ENCODE results near the gene EBP.
A peak's percentile ranks its signal among the peaks of the same experiment; 100 is the strongest.
"Not testable (repeated sequence)": the region's sequence is repeated elsewhere in the genome, so short reads cannot be mapped to it uniquely, and the experiment has no call there.

EBP gene

GRCh38 chrX:48531358-48531959 is 9.9 kb downstream of the EBP start:
- Mint-ChIP-seq H3K4me3 (no peak overlapping the region), H3K4me1 (peaks cover 15% of the 10 kb centered on the region)
- peak; percentile 49 for ATAC-seq

GRCh38 chrX:48532161-48532560 is 10.6 kb downstream of the EBP start:
- Mint-ChIP-seq H3K4me3 (no peak overlapping the region), H3K27me3 (no peaks in the 10 kb centered on the region), H3K4me1 (peaks cover 10% of the 10 kb centered on the region), H3K9me3 (no peaks in the 10 kb centered on the region), H3K27ac (no peak overlapping the region)
- ATAC-seq: no peak
- DNase-seq: no peak

More at GRCh38 chrX:48531358-48531959, 9.9 kb downstream of the EBP start:
- Mint-ChIP-seq H3K27ac (no peak overlapping the region), H3K9me3 (no peaks in the 10 kb centered on the region), H3K27me3 (no peaks in the 10 kb centered on the region)
- no peak for DNase-seq

- peak overlapping the region in 1 of 2 donors; percentile 72 for H3K27ac Mint-ChIP-seq
- no peak for ATAC-seq
These were observed 11.6 kb downstream of the EBP start for GRCh38 chrX:48533165-48533564.

GRCh38 chrX:48538641-48539344 is 17.2 kb downstream of the EBP start:
- Mint-ChIP-seq H3K4me3 (peak overlapping the region; percentile 93 to 94), H3K9me3 (no peaks in the 10 kb centered on the region), H3K4me1 (peaks cover 18% of the 10 kb centered on the region), H3K27ac (peak overlapping the region; percentile 96 to 97), H3K27me3 (no peaks in the 10 kb centered on the region)
- no peak for ATAC-seq
- DNase-seq: no peak

More at GRCh38 chrX:48533165-48533564, 11.6 kb downstream of the EBP start:
- Mint-ChIP-seq H3K4me1 (peaks cover 10% of the 10 kb centered on the region), H3K4me3 (no peak overlapping the region), H3K9me3 (no peaks in the 10 kb centered on the region), H3K27me3 (no peaks in the 10 kb centered on the region)
- DNase-seq: no peak

GRCh38 chrX:48539345-48540027 is 17.9 kb downstream of the EBP start, which contains the start of gene TBC1D25:
TBC1D25 (plus strand) TSS chrX:48539714; CDS start chrX:48539798, 84 bp downstream.
- peaks cover 18% of the 10 kb centered on the region for H3K4me1 Mint-ChIP-seq
- peak; percentile 92 to 97 for DNase-seq
- ATAC-seq: peak; percentile 90
- peak within 1 kb of the TSS; percentile 93 to 94 for H3K4me3 Mint-ChIP-seq
- peak within 1 kb of the TSS; percentile 96 to 97 for H3K27ac Mint-ChIP-seq
- no peaks in the 10 kb centered on the region for H3K27me3 Mint-ChIP-seq
- no peaks in the 10 kb centered on the region for H3K9me3 Mint-ChIP-seq

GRCh38 chrX:48540028-48540375 is 18.4 kb downstream of the EBP start:
- Mint-ChIP-seq H3K27me3 (no peaks in the 10 kb centered on the region), H3K9me3 (no peaks in the 10 kb centered on the region), H3K4me1 (peaks cover 18% of the 10 kb centered on the region), H3K27ac (peak overlapping the region; percentile 96 to 97), H3K4me3 (peak overlapping the region; percentile 93 to 94)
- ATAC-seq (peak; percentile 57), DNase-seq (no peak)

GRCh38 chrX:48540480-48540879 is 18.9 kb downstream of the EBP start:
- H3K9me3 Mint-ChIP-seq: no peaks in the 10 kb centered on the region
- ATAC-seq: no peak
- H3K27me3 Mint-ChIP-seq: no peaks in the 10 kb centered on the region
- DNase-seq: no peak
- peak overlapping the region in 1 of 2 donors; percentile 96 for H3K27ac Mint-ChIP-seq
- peak overlapping the region; percentile 93 to 94 for H3K4me3 Mint-ChIP-seq
- H3K4me1 Mint-ChIP-seq: peaks cover 18% of the 10 kb centered on the region

GRCh38 chrX:48541140-48541814 is 19.7 kb downstream of the EBP start:
- Mint-ChIP-seq H3K9me3 (no peaks in the 10 kb centered on the region), H3K27me3 (no peaks in the 10 kb centered on the region), H3K4me1 (peaks cover 18% of the 10 kb centered on the region), H3K27ac (peak overlapping the region in 1 of 2 donors; percentile 76), H3K4me3 (peak overlapping the region; percentile 93 to 94)
- DNase-seq (no peak), ATAC-seq (no peak)

GRCh38 chrX:48548871-48549270 is 27.3 kb downstream of the EBP start:
- ATAC-seq (no peak), DNase-seq (no peak)
- H3K9me3 Mint-ChIP-seq: no peaks in the 10 kb centered on the region
- H3K4me1 Mint-ChIP-seq: peaks cover 7% of the 10 kb centered on the region
- peak overlapping the region in 1 of 2 donors; percentile 72 for H3K27ac Mint-ChIP-seq
- H3K27me3 Mint-ChIP-seq: no peaks in the 10 kb centered on the region
- no peak overlapping the region for H3K4me3 Mint-ChIP-seq

- not testable (repeated sequence) for H3K27ac Mint-ChIP-seq, DNase-seq, H3K27me3 Mint-ChIP-seq
These were observed 34.2 kb downstream of the EBP start for GRCh38 chrX:48555731-48556325.

GRCh38 chrX:48558271-48558670 is 36.7 kb downstream of the EBP start:
- DNase-seq (no peak), ATAC-seq (peak; percentile 53)
- Mint-ChIP-seq H3K4me3 (no peak overlapping the region), H3K27ac (no peak overlapping the region), H3K4me1 (no peaks in the 10 kb centered on the region), H3K9me3 (no peaks in the 10 kb centered on the region), H3K27me3 (no peaks in the 10 kb centered on the region)

More at GRCh38 chrX:48555731-48556325, 34.2 kb downstream of the EBP start:
- H3K9me3 Mint-ChIP-seq, H3K4me3 Mint-ChIP-seq, ATAC-seq, H3K4me1 Mint-ChIP-seq: not testable (repeated sequence)

GRCh38 chrX:48559636-48560035 is 38.0 kb downstream of the EBP start:
- ATAC-seq (no peak), DNase-seq (no peak)
- H3K4me3 Mint-ChIP-seq: no peak overlapping the region
- H3K27ac Mint-ChIP-seq: no peak overlapping the region
- H3K9me3 Mint-ChIP-seq: no peaks in the 10 kb centered on the region
- no peaks in the 10 kb centered on the region for H3K27me3 Mint-ChIP-seq
- H3K4me1 Mint-ChIP-seq: no peaks in the 10 kb centered on the region

GRCh38 chrX:48560056-48560455 is 38.4 kb downstream of the EBP start:
- Mint-ChIP-seq H3K27me3 (no peaks in the 10 kb centered on the region), H3K27ac (no peak overlapping the region), H3K9me3 (no peaks in the 10 kb centered on the region), H3K4me3 (no peak overlapping the region), H3K4me1 (no peaks in the 10 kb centered on the region)
- no peak for DNase-seq
- ATAC-seq: no peak

GRCh38 chrX:48560681-48561080 is 39.1 kb downstream of the EBP start:
- DNase-seq (no peak), ATAC-seq (no peak)
- Mint-ChIP-seq H3K4me3 (no peak overlapping the region), H3K4me1 (no peaks in the 10 kb centered on the region), H3K27ac (no peak overlapping the region), H3K27me3 (no peaks in the 10 kb centered on the region), H3K9me3 (no peaks in the 10 kb centered on the region)

GRCh38 chrX:48569958-48570357 is 48.4 kb downstream of the EBP start:
- peak in 1 of 2 donors; percentile 50 for DNase-seq
- Mint-ChIP-seq H3K27ac (no peak overlapping the region), H3K4me3 (no peak overlapping the region), H3K27me3 (no peaks in the 10 kb centered on the region), H3K4me1 (peaks cover 7% of the 10 kb centered on the region), H3K9me3 (no peaks in the 10 kb centered on the region)
- peak; percentile 75 for ATAC-seq

Data from stimulated activated naive CD8-positive, alpha-beta T cell treated with anti-CD3 and anti-CD28 coated beads, Interleukin-15, amount 100 ng/mL, for 72 hours (primary cell).